ENCODE results near the gene IRF1.
"Not testable (repeated sequence)": the region's sequence is repeated elsewhere in the genome, so short reads cannot be mapped to it uniquely, and the experiment has no call there.

Gene IRF1

GRCh38 chr5:132487095-132487428 lies 3.5 kb downstream of the IRF1 start:
- DNase-seq (ENCODE audit: low read depth): no peak

- no peak for DNase-seq (ENCODE audit: low read depth)
These were observed 4.1 kb downstream of the IRF1 start for GRCh38 chr5:132486318-132487094.

DNA sequence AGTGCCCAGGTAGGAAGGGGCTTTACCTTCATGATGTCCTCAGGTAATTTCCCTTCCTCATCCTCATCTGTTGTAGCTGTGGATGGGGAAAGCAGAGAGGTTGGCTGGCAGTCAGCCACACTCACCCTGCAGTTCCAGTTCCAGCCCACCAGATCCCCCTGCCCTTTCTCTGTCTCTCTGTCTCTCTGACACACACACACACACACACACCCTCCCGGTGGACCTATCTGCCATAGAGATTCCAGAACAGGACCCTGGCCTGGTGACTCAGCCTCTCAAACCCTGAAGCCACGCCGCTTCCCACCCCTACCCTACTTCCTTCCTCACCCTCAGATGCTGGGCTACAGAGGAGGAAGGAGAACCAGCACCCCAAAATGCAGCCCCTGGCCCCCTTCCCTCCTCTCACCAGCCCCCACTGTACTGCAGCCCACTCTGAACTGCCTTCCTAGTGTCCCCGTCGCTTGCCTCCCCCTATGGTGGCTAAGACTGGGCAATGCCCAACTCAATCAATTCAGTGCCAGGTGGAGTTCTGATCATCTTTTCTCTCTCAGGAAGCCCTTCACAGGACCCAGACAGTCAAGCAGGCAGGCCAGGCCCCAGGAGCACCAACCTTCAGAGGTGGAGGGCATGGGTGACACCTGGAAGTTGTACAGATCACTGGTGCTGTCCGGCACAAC lies 4.8 kb downstream of the IRF1 start:
- DNase-seq (ENCODE audit: low read depth): no peak

- not testable (repeated sequence) for DNase-seq (ENCODE audit: low read depth)
These were observed 5.5 kb downstream of the IRF1 start for GRCh38 chr5:132484876-132485640.

- DNase-seq (ENCODE audit: low read depth): no peak
These were observed 6.2 kb downstream of the IRF1 start for GRCh38 chr5:132484391-132484725.

- DNase-seq (ENCODE audit: low read depth): no peak
These were observed 6.7 kb downstream of the IRF1 start for GRCh38 chr5:132483661-132484390.

DNA sequence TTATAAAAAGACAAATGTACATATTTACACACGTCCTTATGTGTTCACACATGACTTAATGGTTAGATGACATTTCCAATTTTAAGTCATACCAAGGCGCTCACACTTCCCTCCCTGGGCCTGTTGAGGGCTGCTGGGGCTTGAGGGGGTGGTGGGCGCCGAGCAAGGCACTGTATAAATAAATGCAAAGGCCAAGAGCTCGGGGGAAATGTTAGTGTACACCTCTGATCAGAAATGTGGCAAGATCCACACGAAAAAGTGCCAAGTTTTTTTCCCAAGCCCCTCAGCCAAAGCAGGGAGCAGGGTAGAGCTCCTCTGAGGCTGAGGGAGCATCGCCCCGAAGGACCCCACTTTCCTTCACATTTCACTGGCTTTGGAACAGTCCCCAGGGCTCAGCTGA lies 7.5 kb downstream of the IRF1 start:
- DNase-seq (ENCODE audit: low read depth): no peak

DNA sequence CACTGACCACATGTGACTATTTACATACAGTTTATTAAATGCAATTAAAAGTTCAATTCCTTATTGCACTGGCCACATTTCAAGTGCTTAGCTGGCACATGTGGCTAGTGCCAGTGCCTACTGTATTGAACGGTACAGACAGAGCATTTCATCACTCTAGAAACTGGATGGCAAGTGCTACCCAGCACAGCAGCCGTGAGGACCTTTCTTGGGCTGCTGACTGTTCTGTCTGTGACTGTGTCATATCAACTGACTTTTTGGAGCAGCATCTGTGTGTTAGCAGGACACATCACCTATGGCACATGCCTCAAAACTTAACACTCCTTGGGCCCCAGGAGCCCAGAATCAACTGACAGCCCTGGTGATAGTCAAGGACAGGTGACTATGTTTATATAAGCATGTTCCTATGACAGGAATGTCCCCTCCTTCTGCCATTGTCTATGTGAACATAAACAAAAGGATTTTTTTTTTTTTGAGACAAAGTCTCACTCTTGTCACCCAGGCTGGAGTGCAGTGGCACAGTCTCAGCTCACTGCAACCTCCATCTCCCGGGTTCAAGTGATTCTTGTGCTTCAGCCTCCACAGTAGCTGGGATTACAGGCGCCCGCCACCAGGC lies 8.9 kb downstream of the IRF1 start:
- DNase-seq (ENCODE audit: low read depth): no peak

GRCh38 chr5:132480893-132481595 lies 9.5 kb downstream of the IRF1 start:
- DNase-seq (ENCODE audit: low read depth): no peak

DNA sequence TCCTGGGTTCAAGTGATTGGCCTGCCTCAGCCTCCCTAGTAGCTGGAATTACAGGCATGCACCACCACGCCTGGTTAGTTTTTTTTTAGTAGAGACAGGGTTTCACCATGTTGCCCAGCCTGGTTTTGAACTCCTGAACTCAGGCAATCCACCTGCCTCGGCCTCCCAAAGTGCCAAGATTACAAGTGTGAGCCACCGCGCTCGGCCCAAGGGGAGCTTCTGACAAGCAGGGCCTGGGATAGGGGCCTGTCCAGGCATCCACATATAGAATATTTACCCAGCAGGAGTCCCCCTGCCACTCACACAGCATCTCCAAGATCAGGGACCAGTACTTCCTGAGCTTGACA lies 10.1 kb downstream of the IRF1 start:
- DNase-seq (ENCODE audit: low read depth): no peak

DNA sequence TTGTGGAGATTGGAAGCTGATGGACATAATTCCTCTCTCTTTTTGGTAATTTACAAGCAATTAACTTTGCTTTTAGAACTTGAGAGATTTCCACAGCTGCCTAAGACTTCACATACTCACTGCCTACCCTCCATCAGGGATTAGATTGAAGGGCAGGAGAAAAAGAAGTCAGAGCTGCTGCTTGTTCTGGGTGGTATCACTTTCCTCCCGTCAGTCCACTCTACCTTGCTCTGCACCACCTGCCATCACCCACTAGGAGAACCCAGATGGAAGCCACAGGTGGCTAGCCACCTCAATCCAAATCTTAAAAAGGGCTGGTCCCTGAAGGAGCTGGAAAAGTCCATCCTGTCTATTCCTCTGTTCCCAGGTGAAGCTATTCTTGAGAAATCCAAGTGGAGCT lies 10.5 kb downstream of the IRF1 start:
- no peak for DNase-seq (ENCODE audit: low read depth)

- DNase-seq (ENCODE audit: low read depth): no peak
These were observed 11.2 kb downstream of the IRF1 start for GRCh38 chr5:132479111-132479951.

DNA sequence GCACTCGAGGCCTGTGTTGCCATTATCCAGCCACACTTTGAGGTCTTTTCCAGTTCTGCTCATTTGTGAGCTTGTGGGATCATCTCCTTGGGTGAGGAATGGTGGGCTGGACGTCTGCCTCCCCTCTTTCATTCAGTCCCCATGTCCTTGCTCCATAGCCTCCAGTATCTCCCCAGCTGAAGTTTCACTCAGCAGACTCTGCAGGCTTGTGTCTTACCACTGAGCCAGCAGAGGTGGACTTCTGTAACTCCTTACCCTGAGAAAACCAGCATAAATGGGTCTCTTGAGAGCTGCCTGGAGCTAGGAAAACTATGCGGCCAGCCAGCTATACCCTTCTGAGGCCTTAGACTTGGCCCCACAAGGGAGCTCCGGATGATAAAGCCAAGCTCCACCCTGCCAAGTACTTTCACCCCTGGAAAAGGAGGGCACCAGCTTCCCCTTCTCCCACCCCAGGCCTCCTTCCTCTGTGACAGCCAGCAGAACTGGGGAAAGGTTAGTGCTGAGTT lies 12.2 kb downstream of the IRF1 start:
- DNase-seq (ENCODE audit: low read depth): no peak

DNA sequence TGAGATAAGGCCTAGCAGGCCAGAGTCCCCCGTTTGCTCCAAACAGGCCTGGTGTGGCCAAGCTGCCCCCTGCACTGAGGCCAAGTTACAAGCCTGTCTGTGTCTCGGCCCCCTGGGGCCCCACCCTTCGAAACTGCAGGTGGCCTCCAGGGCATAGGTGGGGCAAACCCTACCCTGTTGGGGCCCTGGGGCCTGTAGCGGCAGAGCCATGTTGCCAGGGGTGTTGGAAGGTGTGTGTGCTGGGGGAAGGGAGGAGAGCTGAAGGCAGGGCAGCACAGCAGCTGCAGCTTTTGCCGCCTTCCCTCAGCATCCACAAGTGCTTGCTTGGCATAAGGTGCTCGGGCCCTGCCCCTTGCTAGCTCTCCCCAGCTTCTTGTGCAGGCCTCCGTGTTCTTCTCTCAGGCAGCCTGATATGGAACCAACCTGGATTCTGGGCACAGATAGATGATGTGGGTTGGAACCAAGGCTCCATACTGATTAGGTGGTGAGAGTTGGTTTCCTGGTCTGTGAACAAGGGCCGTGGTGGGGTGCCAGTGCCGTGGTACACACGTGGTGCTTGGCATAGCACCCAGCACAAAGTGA lies 12.7 kb downstream of the IRF1 start:
- no peak for DNase-seq (ENCODE audit: low read depth)

- no peak for DNase-seq (ENCODE audit: low read depth)
These were observed 13.4 kb downstream of the IRF1 start for GRCh38 chr5:132476876-132477781.

DNA sequence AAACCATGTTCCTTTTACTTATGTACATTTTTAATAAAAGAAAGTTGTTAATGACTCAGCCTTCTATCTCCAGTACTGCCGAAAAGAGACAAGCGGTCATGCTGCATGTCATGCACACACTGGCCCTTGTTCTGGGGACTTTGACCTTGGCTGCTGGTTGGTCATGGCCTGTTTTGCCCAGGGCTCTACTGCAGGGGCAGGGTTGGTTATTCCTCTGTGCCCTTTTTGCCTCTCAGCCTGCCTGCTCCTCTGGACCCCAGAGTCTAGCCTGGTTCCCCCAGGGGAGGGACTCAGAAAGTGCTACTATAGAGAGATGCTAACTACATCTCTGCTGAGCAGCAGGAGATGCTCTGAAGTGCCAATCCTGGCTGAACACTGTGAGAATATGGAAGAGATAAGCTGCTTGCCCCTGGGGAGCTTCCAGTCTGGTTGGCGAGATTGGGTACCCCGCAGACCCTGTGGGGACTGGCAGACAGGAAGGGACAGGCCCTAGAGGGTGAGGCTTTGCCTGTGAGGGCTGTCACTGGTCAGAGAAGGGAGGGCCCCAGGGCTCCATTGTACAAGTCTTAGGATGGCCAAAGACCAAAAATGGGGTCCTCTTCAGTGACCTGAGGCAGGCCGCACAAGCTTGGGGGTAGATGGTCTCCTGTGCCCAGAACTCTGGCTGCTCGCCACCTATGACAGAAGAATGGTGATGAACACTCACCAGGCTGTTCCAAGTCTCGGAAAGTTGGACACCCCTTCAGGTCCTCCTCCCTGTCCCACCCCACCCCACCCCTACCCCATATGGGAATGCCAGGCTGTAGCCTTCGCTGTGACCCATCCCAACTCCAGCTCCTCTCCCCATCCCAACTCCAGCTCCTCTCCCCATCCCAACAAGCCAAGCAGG lies 14.3 kb downstream of the IRF1 start:
- no peak for DNase-seq (ENCODE audit: low read depth)

GRCh38 chr5:132475497-132475882 lies 15.1 kb downstream of the IRF1 start:
- DNase-seq (ENCODE audit: low read depth): no peak
